GM23338 (cell line): ENCODE data around the gene SYNE4. TPM values are rescaled to one million over a fixed set of nuclear protein-coding genes. Genes with fewer than 3 reads are reported as not detected.

Experiments
- ATAC-seq: fragments of 200-7000 bp; cut with Tn5 transposase; 3 replicates; pipeline ENCODE4 v1.9.1; 2020
- DNase-seq: peaks from one replicate; pipeline ENCODE4 v3.0.0-alpha.2; 2015; ENCODE audit warnings: low spot score
- H2AFZ ChIP-seq: fragments of 200-600 bp; sonication (generic); 2 replicates; pipeline ENCODE4 v1.8.0; 2016; ENCODE audit warnings: antibody characterized with exemption, mild to moderate bottlenecking, moderate library complexity
- H3F3A ChIP-seq: fragments of 200-600 bp; sonication (generic); replicated peaks from 2 replicates; pipeline ENCODE4 v1.8.0; 2017; ENCODE audit warnings: antibody characterized with exemption, mixed run types, low read depth
- H3K27ac ChIP-seq: fragments of 200-600 bp; sonication (generic); 2 replicates; pipeline ENCODE4 v1.6.1; 2016; ENCODE audit warnings: low read depth
- H3K27me3 ChIP-seq: fragments of 200-600 bp; sonication (generic); 2 replicates; pipeline ENCODE4 v1.8.0; 2016; ENCODE audit warnings: mild to moderate bottlenecking, mixed run types, moderate library complexity; ENCODE audit not compliant: insufficient read depth
- H3K36me3 ChIP-seq: fragments of 200-600 bp; sonication (generic); 2 replicates; pipeline ENCODE4 v1.8.0; 2016; ENCODE audit warnings: mild to moderate bottlenecking; ENCODE audit not compliant: insufficient read depth
- H3K4me1 ChIP-seq: fragments of 200-600 bp; sonication (generic); 2 replicates; pipeline ENCODE4 v1.8.0; 2016; ENCODE audit warnings: mild to moderate bottlenecking, moderate library complexity; ENCODE audit not compliant: insufficient read depth
- H3K4me2 ChIP-seq: fragments of 200-600 bp; sonication (generic); 2 replicates; pipeline ENCODE4 v1.7.1; 2017; ENCODE audit warnings: mixed run types
- H3K4me3 ChIP-seq: fragments of 200-600 bp; sonication (generic); 2 replicates; pipeline ENCODE4 v1.6.1; 2016; ENCODE audit warnings: mixed run types
- H3K79me2 ChIP-seq: fragments of 200-600 bp; sonication (generic); replicated peaks from 2 replicates; pipeline ENCODE4 v1.8.0; 2017; ENCODE audit warnings: mild to moderate bottlenecking; ENCODE audit not compliant: insufficient read depth
- H3K9me2 ChIP-seq: fragments of 200-600 bp; sonication (generic); 2 replicates; pipeline ENCODE4 v1.8.0; 2017; ENCODE audit not compliant: insufficient read depth
- H4K20me1 ChIP-seq: fragments of 200-600 bp; sonication (generic); replicated peaks from 2 replicates; pipeline ENCODE4 v1.8.0; 2017; ENCODE audit warnings: mild to moderate bottlenecking; ENCODE audit not compliant: insufficient read depth
- H3K27ac Mint-ChIP-seq: 2 replicates; pipeline ENCODE4 v1.8.0; 2020; ENCODE audit warnings: inconsistent platforms, mild to moderate bottlenecking, moderate library complexity, mixed read lengths
- H3K27me3 Mint-ChIP-seq: 3 replicates; pipeline ENCODE4 v1.8.0; 2022; ENCODE audit warnings: low read depth, mild to moderate bottlenecking, moderate library complexity, mixed read lengths, inconsistent platforms; ENCODE audit not compliant: insufficient read depth, poor library complexity
- H3K36me3 Mint-ChIP-seq: 3 replicates; pipeline ENCODE4 v1.8.0; 2021; ENCODE audit warnings: low read depth, mild to moderate bottlenecking, inconsistent platforms, moderate library complexity, mixed read lengths
- H3K4me1 Mint-ChIP-seq: 3 replicates; pipeline ENCODE4 v1.8.0; 2020; ENCODE audit warnings: mild to moderate bottlenecking, inconsistent platforms, mixed read lengths
- H3K4me3 Mint-ChIP-seq: 3 replicates; pipeline ENCODE4 v1.8.0; 2021; ENCODE audit warnings: moderate library complexity, mild to moderate bottlenecking, inconsistent platforms, mixed read lengths
- H3K9me3 Mint-ChIP-seq: 3 replicates; pipeline ENCODE4 v1.8.0; 2020; ENCODE audit warnings: moderate library complexity, mild to moderate bottlenecking, inconsistent platforms, mixed read lengths
- EZH2 ChIP-seq: fragments of 200-600 bp; sonication (generic); IDR thresholded peaks from one replicate; pipeline ENCODE4 v1.8.0; 2017; ENCODE audit warnings: antibody characterized with exemption, mild to moderate bottlenecking, low read depth; ENCODE audit not compliant: unreplicated experiment
- EZH2phosphoT487 ChIP-seq: fragments of 200-600 bp; sonication (generic); IDR thresholded peaks from one replicate; pipeline ENCODE4 v1.8.1; 2018; ENCODE audit warnings: antibody characterized with exemption; ENCODE audit not compliant: unreplicated experiment
- JUNB ChIP-seq: IDR thresholded peaks from one replicate; pipeline ENCODE4 v1.6.1; 2016; ENCODE audit warnings: antibody characterized with exemption; ENCODE audit not compliant: unreplicated experiment
- NANOG ChIP-seq: IDR thresholded peaks from 2 replicates; pipeline ENCODE4 v1.6.1; 2016; ENCODE audit warnings: antibody characterized with exemption, borderline replicate concordance
- polyA plus RNA-seq: library from polyadenylated mRNA; unstranded; fragments of >200 nt; fragmentation: Nextera tagmentation; extraction: Ambion mirVana; gene quantifications from 2 replicates; pipeline ENCODE4 v1.2.1, GENCODE V29; 2016
- total RNA-seq: library from RNA; depleted of rRNA; stranded (reverse); fragments of >200 nt; shearing (Covaris generic); gene quantifications from 2 replicates; pipeline ENCODE4 v1.2.3, GENCODE V29; 2014
- TF ChIP-seq, protein P1 (sequence below): IDR thresholded peaks from one replicate; pipeline ENCODE4 v1.6.1; 2018; ENCODE audit warnings: antibody characterized with exemption; ENCODE audit not compliant: unreplicated experiment
- TF ChIP-seq, protein P2 (sequence below): IDR thresholded peaks from 2 replicates; pipeline ENCODE4 v1.6.1; 2016; ENCODE audit warnings: antibody characterized with exemption
- TF ChIP-seq, protein P3 (sequence below), 2 experiments: fragments of 200-600 bp in 1 of 2; sonication (generic) in 1 of 2; conservative IDR thresholded peaks; 2 replicates each; pipeline versions ENCODE4 v1.5.1 to v1.6.1; 2016 to 2017; ENCODE audit warnings: antibody characterized with exemption in 2 of 2, low read depth in 2 of 2, mild to moderate bottlenecking in 2 of 2, moderate library complexity in 1 of 2
- TF ChIP-seq, protein P4 (sequence below): fragments of 250-450 bp; sonication (Bioruptor Pico); IDR thresholded peaks from 2 replicates; pipeline ENCODE4 v1.5.0; 2020; ENCODE audit warnings: mild to moderate bottlenecking, moderate library complexity

The SYNE4 gene
- total and polyA plus RNA-seq, 2 experiments from 2014 or later, result 26.1 to 49.8 TPM

DNA sequence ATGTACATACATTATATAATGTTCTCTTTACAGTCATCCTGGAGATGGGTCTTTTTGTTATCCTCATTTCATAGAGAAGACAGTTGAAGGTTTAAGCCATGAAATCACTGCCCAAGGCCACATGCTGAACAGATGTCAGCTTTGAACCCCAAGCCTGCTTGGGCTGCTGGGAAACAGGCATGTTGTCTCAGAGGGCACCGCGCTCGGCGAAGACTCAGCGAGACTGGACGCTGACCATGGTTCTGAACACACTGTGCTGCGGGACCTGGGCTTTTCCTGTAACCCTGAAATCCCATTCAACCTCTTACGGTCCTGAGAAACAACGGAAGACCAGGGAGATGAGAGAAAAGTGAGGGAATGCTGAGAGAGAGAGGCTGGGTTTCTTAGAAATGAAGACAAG is 45.1 kb downstream of the SYNE4 start:
- Histone ChIP-seq H3K27me3 (peaks cover 33% of the 10 kb centered on the region), H4K20me1 (no peaks in the 10 kb centered on the region), H3K27ac (no peak overlapping the region), H3F3A (no peaks in the 10 kb centered on the region), H3K36me3 (no peaks in the 10 kb centered on the region), H3K4me1 (no peaks in the 10 kb centered on the region), H3K4me2 (no peak overlapping the region), H3K79me2 (no peaks in the 10 kb centered on the region), H3K9me2 (no peaks in the 10 kb centered on the region), H2AFZ (no peak overlapping the region), H3K4me3 (no peak overlapping the region)
- Mint-ChIP-seq H3K9me3 (no peaks in the 10 kb centered on the region; the same call in 2 of the 3 replicates), H3K36me3 (no peaks in the 10 kb centered on the region), H3K4me1 (peaks cover 4% of the 10 kb centered on the region), H3K4me3 (no peak overlapping the region), H3K27me3 (peaks cover 30% of the 10 kb centered on the region), H3K27ac (no peak overlapping the region)
- ATAC-seq, result peak; percentile 67
- no peak for TF ChIP-seq NANOG
- TF ChIP-seq, protein P1, sequence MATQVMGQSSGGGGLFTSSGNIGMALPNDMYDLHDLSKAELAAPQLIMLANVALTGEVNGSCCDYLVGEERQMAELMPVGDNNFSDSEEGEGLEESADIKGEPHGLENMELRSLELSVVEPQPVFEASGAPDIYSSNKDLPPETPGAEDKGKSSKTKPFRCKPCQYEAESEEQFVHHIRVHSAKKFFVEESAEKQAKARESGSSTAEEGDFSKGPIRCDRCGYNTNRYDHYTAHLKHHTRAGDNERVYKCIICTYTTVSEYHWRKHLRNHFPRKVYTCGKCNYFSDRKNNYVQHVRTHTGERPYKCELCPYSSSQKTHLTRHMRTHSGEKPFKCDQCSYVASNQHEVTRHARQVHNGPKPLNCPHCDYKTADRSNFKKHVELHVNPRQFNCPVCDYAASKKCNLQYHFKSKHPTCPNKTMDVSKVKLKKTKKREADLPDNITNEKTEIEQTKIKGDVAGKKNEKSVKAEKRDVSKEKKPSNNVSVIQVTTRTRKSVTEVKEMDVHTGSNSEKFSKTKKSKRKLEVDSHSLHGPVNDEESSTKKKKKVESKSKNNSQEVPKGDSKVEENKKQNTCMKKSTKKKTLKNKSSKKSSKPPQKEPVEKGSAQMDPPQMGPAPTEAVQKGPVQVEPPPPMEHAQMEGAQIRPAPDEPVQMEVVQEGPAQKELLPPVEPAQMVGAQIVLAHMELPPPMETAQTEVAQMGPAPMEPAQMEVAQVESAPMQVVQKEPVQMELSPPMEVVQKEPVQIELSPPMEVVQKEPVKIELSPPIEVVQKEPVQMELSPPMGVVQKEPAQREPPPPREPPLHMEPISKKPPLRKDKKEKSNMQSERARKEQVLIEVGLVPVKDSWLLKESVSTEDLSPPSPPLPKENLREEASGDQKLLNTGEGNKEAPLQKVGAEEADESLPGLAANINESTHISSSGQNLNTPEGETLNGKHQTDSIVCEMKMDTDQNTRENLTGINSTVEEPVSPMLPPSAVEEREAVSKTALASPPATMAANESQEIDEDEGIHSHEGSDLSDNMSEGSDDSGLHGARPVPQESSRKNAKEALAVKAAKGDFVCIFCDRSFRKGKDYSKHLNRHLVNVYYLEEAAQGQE, result peak; percentile 95
- DNase-seq, result peak; percentile 92

DNA sequence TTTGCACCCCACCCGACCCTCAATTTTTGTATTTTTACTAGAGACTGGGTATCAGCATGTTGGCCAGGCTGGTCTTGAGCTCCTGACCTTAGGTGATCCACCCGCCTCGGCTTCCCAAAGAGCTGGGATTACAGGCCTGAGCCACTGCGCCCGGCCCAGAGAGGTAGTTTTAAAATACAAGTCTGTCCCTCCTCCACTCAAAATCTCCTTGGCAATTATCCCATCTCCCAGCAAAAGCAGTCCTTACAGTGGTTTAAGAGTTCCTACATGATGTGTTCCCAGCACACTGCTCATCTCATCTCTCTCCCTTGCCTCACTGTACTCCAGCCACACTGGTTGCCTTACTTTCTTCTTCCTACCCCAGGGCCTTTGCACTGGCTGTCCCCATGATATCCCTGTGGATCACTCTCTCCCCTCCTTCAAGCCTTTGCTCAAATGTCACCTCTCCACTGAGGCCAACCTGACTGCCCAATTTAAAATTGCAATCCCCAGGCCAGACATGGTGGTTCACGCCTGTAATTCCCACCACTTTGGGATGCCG is 48.1 kb downstream of the SYNE4 start:
- Histone ChIP-seq H3K27ac (no peak overlapping the region), H3K4me2 (peak overlapping the region; percentile 82; the same call in 1 of the 2 replicates)
- H3K27me3 Mint-ChIP-seq, result peaks cover 44% of the 10 kb centered on the region
- TF ChIP-seq, protein P2, sequence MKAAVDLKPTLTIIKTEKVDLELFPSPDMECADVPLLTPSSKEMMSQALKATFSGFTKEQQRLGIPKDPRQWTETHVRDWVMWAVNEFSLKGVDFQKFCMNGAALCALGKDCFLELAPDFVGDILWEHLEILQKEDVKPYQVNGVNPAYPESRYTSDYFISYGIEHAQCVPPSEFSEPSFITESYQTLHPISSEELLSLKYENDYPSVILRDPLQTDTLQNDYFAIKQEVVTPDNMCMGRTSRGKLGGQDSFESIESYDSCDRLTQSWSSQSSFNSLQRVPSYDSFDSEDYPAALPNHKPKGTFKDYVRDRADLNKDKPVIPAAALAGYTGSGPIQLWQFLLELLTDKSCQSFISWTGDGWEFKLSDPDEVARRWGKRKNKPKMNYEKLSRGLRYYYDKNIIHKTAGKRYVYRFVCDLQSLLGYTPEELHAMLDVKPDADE, result no peak
- TF ChIP-seq JUNB, result no peak
- no peak for TF ChIP-seq NANOG
- TF ChIP-seq, protein P3, sequence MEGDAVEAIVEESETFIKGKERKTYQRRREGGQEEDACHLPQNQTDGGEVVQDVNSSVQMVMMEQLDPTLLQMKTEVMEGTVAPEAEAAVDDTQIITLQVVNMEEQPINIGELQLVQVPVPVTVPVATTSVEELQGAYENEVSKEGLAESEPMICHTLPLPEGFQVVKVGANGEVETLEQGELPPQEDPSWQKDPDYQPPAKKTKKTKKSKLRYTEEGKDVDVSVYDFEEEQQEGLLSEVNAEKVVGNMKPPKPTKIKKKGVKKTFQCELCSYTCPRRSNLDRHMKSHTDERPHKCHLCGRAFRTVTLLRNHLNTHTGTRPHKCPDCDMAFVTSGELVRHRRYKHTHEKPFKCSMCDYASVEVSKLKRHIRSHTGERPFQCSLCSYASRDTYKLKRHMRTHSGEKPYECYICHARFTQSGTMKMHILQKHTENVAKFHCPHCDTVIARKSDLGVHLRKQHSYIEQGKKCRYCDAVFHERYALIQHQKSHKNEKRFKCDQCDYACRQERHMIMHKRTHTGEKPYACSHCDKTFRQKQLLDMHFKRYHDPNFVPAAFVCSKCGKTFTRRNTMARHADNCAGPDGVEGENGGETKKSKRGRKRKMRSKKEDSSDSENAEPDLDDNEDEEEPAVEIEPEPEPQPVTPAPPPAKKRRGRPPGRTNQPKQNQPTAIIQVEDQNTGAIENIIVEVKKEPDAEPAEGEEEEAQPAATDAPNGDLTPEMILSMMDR (conservative IDR thresholded peaks at IDR 0.05; ENCODE audit: low read depth in 2 of 2), result no peak
- TF ChIP-seq, protein P4, sequence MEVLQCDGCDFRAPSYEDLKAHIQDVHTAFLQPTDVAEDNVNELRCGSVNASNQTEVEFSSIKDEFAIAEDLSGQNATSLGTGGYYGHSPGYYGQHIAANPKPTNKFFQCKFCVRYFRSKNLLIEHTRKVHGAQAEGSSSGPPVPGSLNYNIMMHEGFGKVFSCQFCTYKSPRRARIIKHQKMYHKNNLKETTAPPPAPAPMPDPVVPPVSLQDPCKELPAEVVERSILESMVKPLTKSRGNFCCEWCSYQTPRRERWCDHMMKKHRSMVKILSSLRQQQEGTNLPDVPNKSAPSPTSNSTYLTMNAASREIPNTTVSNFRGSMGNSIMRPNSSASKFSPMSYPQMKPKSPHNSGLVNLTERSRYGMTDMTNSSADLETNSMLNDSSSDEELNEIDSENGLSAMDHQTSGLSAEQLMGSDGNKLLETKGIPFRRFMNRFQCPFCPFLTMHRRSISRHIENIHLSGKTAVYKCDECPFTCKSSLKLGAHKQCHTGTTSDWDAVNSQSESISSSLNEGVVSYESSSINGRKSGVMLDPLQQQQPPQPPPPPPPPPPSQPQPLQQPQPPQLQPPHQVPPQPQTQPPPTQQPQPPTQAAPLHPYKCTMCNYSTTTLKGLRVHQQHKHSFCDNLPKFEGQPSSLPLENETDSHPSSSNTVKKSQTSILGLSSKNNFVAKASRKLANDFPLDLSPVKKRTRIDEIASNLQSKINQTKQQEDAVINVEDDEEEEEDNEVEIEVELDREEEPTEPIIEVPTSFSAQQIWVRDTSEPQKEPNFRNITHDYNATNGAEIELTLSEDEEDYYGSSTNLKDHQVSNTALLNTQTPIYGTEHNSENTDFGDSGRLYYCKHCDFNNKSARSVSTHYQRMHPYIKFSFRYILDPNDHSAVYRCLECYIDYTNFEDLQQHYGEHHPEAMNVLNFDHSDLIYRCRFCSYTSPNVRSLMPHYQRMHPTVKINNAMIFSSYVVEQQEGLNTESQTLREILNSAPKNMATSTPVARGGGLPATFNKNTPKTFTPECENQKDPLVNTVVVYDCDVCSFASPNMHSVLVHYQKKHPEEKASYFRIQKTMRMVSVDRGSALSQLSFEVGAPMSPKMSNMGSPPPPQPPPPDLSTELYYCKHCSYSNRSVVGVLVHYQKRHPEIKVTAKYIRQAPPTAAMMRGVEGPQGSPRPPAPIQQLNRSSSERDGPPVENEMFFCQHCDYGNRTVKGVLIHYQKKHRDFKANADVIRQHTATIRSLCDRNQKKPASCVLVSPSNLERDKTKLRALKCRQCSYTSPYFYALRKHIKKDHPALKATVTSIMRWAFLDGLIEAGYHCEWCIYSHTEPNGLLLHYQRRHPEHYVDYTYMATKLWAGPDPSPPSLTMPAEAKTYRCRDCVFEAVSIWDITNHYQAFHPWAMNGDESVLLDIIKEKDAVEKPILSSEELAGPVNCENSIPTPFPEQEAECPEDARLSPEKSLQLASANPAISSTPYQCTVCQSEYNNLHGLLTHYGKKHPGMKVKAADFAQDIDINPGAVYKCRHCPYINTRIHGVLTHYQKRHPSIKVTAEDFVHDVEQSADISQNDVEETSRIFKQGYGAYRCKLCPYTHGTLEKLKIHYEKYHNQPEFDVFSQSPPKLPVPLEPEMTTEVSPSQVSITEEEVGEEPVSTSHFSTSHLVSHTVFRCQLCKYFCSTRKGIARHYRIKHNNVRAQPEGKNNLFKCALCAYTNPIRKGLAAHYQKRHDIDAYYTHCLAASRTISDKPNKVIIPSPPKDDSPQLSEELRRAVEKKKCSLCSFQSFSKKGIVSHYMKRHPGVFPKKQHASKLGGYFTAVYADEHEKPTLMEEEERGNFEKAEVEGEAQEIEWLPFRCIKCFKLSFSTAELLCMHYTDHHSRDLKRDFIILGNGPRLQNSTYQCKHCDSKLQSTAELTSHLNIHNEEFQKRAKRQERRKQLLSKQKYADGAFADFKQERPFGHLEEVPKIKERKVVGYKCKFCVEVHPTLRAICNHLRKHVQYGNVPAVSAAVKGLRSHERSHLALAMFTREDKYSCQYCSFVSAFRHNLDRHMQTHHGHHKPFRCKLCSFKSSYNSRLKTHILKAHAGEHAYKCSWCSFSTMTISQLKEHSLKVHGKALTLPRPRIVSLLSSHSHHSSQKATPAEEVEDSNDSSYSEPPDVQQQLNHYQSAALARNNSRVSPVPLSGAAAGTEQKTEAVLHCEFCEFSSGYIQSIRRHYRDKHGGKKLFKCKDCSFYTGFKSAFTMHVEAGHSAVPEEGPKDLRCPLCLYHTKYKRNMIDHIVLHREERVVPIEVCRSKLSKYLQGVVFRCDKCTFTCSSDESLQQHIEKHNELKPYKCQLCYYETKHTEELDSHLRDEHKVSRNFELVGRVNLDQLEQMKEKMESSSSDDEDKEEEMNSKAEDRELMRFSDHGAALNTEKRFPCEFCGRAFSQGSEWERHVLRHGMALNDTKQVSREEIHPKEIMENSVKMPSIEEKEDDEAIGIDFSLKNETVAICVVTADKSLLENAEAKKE (CRISPR knock-in tag), result no peak
- no peak for TF ChIP-seq EZH2phosphoT487
- no peak for TF ChIP-seq EZH2

More for the DNA sequence above, 48.1 kb downstream of the SYNE4 start:
- H3F3A ChIP-seq, result no peaks in the 10 kb centered on the region
- DNase-seq, result no peak
- peaks cover 48% of the 10 kb centered on the region for H3K27me3 ChIP-seq
- H3K36me3 ChIP-seq, result no peaks in the 10 kb centered on the region
- peak overlapping the region; percentile 10; the same call in 1 of the 3 replicates for H3K4me3 Mint-ChIP-seq
- no peak for ATAC-seq
- no peaks in the 10 kb centered on the region for H4K20me1 ChIP-seq
- no peak overlapping the region for H3K27ac Mint-ChIP-seq
- H3K4me1 Mint-ChIP-seq, result peaks cover 4% of the 10 kb centered on the region
- H2AFZ ChIP-seq, result no peak overlapping the region
- no peaks in the 10 kb centered on the region for H3K79me2 ChIP-seq
- H3K4me3 ChIP-seq, result no peak overlapping the region
- no peaks in the 10 kb centered on the region for H3K9me3 Mint-ChIP-seq
- H3K9me2 ChIP-seq, result no peaks in the 10 kb centered on the region
- H3K36me3 Mint-ChIP-seq, result no peaks in the 10 kb centered on the region
- no peaks in the 10 kb centered on the region for H3K4me1 ChIP-seq
